IPS-11a (cell line): ENCODE results near the gene GNAO1.

Experiments
- H3K4me3 ChIP-seq: one replicate; pipeline ENCODE4 v1.5.1; 2013; ENCODE audit warnings: low read depth, low read length, control low read depth

Gene GNAO1

DNA sequence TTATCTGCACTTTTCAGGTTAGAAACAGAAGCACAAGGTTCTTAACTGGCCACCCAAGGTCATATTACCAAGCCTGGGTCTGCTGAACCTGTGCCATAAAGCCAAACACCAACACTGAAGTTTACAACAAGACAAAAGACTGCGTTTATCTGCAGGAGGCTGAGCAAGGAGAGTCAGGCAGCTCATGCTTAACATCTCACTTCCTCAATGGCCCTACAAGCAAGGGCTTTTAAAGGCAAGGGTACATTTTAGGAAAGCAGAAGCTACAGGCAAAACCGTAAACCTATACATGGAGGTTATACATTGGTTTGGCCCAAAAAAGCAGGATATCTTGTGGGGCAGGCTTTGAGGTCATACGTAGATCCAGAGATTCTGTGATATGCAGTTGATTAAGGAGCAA lies 91.2 kb downstream of the GNAO1 start:
- H3K4me3 ChIP-seq, result no peak overlapping the region

- H3K4me3 ChIP-seq, result no peak overlapping the region
Observed at GRCh38 chr16:56284521-56284920, 93.2 kb downstream of the GNAO1 start.

GRCh38 chr16:56286809-56287208 lies 95.5 kb downstream of the GNAO1 start:
- H3K4me3 ChIP-seq, result no peak overlapping the region

DNA sequence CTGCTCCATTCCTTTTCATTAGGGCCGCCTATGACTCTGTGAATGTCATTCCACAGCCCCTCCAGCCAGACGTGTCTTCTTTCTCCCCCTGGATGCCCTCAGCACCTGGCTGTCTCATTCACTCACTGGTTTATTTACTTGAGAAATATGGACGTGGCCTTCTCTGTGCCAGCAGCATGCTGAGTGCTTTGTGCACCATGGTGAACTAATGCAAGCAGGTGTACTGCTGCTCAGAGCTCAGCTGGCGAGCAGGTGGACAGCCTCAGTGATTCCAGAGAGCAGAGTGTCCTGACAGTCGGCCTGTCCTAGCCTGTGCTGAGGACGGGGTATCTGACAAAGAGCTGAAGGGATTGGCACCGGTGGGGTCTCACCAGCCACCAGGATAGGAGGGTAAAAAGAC lies 96.7 kb downstream of the GNAO1 start:
- H3K4me3 ChIP-seq, result no peak overlapping the region

DNA sequence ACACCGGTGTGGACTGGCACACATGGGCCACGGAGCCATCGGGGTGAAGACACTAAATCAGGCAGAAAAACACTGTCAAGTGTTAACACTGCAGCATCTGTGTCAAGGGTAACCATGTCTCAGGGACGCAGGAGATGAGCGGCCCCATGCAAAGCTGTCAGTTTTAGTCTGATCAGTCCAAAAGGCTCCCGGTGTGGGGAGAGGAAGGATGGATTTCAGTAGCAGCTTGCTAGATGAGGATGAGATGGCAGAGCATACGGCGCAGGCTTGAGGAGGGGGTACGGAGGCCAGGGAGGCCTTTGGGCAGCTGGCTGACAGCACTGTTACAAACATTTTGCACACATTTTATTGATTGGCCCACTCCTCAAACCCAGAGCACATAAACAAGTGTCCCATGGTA lies 98.1 kb downstream of the GNAO1 start:
- no peak overlapping the region for H3K4me3 ChIP-seq

- no peak overlapping the region for H3K4me3 ChIP-seq
Observed at GRCh38 chr16:56289862-56290261, 98.6 kb downstream of the GNAO1 start.

DNA sequence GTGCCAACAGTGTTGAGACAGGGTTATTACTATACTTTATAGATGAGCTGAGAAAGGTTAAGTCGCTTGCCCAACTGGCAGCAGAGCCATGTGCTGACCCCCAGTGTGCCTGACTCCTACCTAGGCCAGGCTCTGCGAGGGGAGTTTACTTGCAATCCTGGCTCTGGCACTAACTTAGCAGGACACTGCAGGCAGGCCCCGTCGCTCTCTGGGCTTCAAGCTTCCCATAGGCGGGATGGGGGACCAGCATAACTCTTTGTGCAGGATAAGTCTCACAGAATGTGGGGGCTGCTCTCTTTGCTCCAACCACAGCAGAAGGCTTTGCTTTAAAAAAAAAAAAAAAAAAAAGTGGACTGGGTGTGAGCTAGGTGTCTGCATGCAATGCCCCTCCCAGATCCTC lies 102.7 kb downstream of the GNAO1 start:
- H3K4me3 ChIP-seq, result no peak overlapping the region

GRCh38 chr16:56294579-56294978 lies 103.3 kb downstream of the GNAO1 start:
- H3K4me3 ChIP-seq, result no peak overlapping the region

DNA sequence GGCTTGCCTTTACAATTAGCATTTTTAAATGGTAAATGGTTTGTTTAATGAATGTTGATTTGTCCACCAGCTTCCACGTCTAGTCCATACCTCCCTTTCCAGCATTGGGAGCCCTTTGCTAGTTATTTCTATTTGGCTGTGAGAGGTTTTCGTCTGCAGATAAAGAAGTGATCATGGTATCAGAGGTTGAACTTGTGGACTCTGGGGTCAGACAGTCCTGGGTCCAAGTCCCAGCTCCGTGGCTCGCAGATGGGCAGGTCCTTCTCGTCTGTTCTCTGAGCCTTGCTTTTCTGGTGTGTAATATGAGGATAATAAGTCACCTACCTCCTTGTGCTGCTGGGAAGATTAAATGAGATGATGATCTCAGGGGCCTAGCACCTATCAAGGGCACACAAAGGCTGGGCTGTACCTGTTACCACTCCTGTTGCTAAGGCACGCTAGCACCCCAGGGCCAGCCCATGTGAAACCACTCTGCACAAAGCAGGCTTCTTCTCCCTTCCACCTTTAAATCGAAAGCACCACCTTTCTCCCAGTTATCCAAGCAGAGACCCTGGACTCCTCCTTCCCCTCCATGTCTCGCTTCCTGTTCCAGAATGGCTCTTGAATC lies 103.9 kb downstream of the GNAO1 start:
- no peak overlapping the region for H3K4me3 ChIP-seq

DNA sequence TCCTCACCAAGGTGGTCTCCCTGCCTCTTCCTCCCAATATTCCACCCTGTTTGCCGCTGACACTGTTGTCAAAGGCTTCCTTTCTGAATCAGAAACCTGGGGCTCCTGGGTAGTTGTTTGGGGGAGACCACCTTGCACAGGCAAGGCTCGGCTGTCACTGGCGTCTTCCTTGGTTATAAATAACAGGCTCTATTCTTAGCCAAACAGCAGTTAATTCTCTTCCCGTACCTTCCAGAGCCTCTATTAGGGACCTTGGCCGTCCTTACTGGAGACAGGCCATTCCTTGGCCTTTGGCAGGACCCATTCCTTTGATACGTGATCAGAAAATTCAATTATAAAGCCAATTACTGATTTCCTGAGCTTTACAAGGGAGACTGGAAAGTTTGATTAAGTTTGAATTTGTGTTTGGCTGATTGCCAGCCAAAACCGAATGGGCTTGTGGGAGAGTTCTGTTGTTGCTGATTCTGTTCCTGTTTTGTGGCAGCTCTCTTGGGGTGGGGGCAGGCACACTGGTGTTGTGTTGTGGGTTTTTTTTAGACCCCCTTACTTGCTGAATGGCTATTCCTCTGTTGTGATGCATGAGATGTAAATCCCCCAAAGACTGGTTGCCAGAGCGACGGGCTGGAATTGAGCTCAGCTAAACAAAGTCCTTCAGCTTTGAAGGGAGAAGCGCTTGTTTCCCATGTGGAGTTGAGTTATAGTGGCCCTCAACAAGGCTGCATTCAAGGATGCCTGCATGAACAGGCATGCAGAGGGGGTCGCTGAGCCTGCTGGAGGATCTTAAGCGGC lies 104.6 kb downstream of the GNAO1 start:
- H3K4me3 ChIP-seq, result no peak overlapping the region

DNA sequence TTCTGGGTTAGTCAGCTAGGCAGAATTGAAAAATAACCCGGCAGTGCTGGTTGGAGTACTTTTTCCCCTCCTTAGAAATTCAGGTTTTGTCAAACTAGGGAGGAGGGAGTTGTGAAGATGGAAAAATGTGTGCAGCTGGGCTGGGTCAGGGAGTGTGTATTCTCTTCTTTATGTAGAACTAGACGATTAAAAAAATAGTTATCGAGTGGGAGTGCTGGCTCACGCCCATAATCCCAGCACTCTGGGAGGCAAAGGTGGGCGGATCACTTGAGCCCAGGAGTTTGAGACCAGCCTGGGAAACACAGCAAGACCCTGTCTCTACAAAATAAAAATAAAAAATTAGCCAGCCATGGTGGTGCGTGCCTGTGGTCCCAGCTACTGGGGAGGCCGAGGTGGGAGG lies 106.4 kb downstream of the GNAO1 start:
- H3K4me3 ChIP-seq, result no peak overlapping the region

DNA sequence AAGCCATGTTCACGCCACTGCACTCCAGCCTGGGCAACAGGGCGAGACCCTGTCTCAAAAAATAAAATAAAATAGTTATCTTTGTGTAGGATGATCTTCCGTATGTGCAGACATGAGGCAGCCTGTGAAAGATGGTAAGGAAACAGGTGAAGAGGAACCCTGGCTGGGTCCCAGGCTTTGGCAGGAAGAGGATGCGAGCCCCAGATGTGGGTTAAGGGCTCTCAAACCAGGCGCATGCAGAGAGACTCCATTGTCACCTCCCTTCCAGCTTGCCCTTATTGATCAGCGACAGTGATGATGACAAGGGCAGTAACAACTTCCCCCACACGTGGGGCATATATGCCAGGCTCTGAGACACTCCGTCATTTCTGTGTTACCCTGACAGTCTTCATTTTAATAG lies 106.8 kb downstream of the GNAO1 start:
- no peak overlapping the region for H3K4me3 ChIP-seq

DNA sequence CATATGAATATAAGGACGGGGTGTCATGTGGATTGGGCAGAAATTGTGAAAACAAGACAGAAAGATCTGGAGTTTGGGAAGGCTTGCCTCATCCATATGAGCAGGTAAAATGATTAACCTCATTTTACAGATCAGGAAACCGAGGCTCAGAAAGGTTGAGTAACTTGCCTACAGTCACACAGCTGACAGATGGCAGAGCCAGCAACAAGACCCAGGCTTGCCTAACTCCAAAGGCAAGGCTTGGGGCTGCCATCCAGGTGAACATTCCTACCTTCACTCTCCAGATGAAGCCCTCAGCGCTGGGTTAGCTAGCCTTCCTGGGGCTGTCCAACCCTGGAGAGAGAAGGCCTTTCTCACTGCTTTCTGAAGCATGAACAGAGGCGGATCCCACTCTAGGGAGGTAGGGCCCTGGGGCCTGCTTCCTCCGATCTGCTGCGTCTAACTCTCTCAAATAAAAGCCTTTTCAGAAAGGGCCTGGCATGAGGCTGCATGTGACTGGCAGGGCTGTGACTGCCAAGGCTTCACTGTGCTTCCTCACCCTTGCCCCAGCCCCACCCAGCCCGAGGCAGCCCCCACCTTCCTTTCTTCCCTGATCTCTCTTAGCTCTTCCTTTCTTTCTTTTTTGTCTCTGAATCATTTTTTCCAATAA lies 107.8 kb downstream of the GNAO1 start:
- H3K4me3 ChIP-seq, result no peak overlapping the region

- no peak overlapping the region for H3K4me3 ChIP-seq
Observed at GRCh38 chr16:56300242-56300623, 108.9 kb downstream of the GNAO1 start.

DNA sequence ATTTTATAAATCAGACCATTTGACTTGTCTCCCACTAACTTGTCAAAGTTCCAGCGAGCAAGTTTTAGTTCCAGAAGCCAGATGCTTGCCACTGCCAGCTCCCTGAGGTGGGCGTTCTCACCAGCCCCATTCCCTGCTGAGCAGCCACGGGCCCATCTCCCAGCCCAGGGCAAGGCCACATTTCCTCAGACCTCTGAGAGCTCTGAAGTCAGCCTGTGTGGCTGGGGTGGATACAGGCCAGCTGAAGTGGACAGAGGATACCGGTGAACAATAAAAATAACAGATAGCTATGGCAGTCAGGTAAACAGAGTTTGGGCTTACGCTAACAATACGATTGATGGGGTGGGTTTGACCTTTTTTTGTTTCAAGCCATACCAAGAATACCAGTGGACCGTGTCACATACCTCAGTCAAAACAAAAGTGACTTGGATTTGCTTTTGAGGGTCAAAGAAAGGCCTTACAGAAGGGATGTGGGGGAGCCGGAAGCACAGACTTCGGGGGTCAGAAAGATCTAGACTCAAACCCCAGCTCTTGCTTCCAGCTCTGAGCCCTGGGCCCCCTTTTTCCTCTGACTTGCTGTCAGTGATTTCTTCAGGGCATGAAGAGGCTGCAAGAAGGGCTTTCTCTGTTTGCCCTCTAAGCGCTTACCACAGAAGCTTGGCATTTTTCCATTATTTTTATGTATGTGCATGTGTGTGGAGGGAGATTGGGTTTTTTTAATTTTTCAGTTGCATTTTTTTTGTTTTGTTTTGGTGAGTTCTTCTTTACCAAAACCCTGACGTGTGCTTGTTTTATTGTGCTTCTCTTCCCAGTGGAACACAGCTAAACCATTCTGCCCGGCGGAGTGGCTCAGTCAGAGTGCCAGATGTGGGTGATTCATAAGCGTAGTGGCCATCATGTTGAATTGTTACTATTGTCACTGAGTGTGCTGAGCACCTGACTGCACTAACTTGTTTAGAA lies 109.9 kb downstream of the GNAO1 start:
- no peak overlapping the region for H3K4me3 ChIP-seq

DNA sequence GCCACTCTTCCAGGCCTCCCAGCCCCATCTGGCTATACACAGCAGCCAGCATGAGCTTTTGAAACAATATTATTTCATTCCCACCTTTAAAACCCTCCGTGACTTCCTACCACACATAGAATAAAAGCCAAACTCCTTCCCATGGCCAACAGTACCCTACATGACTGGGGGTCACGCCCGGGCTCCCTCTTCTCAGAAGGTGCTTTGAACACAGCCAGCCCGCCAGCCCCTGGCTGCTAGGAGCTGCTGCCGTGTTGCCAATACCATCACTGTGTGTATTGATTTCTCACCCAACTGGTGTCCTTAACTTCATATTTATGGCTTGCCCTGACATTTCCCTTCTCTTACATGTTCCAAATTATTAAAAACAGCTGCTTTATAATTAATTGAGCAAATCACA lies 111.2 kb downstream of the GNAO1 start:
- no peak overlapping the region for H3K4me3 ChIP-seq

GRCh38 chr16:56303066-56303715 lies 111.9 kb downstream of the GNAO1 start:
- no peak overlapping the region for H3K4me3 ChIP-seq

DNA sequence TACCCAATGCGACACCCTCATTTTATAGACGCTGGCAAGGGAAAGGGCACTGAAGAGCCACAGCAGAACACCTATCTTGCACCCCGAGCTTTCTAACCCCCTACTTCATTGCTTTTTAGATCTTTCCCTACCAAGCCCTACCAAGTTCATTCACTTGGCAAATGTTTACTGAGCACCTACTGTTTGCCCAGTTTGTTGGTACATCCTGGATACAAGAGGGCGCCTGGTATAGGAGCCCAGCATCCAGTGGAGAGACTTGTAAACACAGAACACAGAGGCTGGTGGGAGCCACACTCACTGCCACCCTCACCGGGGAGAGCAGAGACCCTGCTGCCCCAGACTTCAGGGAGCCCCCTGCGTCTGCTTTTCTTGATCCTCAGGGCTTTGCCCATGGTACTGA lies 112.6 kb downstream of the GNAO1 start:
- H3K4me3 ChIP-seq, result no peak overlapping the region

GRCh38 chr16:56305956-56306565 lies 114.8 kb downstream of the GNAO1 start:
- no peak overlapping the region for H3K4me3 ChIP-seq
